HG02973 (cell line): ENCODE results near the gene CHID1.

Source experiments
- ATAC-seq: cut with Tn5 transposase; IDR thresholded peaks from one replicate; pipeline ENCODE4 v1.9.1; 2021; ENCODE audit warnings: moderate library complexity; ENCODE audit not compliant: unreplicated experiment

The CHID1 gene

GRCh38 chr11:910044-910588, 494 bp downstream of the CHID1 start:
- no peak for ATAC-seq

- no peak for ATAC-seq
These were observed 1.2 kb downstream of the CHID1 start for GRCh38 chr11:909406-909805.

- no peak for ATAC-seq
These were observed 2.3 kb downstream of the CHID1 start for GRCh38 chr11:908273-908672.

- no peak for ATAC-seq
These were observed 2.9 kb downstream of the CHID1 start for GRCh38 chr11:907668-908067.

GRCh38 chr11:905952-906351, 4.7 kb downstream of the CHID1 start:
- ATAC-seq, result no peak

- no peak for ATAC-seq
These were observed 6.2 kb downstream of the CHID1 start for GRCh38 chr11:904380-904779.

DNA sequence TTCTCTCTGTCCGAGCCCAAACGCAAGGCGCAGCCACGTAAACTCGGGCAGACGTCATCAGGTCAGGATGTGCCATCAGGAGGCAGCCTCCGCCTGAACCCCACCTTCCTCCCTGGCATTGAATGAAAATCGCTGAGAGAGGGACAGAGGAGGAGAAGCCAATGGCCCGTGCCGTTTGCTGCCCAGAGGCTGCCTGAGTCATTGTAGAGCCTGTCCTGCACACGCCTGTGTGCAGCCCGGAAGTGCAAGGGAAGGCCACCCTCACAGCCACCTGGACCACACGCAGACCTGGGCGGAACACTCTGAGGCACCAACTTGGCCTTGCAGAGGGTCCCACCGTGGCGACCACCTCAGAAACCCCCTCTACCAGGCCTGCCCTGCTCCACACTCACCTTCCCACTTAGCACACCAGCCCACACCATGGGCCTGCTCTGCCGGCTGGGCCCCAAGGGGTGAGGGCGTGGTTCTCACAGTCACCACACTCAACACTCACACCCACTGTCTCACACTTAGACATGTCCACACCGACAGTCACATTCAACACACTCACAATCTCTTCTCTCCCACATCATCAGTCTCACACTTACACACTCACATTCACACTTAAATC, 9.1 kb downstream of the CHID1 start:
- no peak for ATAC-seq

DNA sequence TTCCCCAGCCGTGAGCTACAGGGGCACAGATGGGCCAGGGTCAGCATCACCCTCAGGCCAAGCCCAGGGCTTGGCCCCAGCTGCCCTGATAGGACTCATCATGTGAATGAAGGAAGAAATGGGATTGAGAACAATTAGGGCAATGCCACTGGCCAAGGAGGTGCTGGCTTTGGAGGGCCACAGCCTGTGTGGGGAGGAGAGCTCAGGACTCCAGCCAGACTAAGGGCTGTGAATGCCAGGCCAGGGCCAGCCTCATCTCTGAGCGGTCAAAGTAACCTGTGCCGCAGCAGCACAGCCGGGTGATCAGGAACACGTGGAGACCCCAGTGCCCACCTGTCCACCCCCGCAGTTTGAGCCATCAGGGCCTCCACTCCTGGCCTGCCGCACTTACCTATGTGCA, 10.1 kb downstream of the CHID1 start:
- ATAC-seq, result no peak

GRCh38 chr11:899724-900123, 10.9 kb downstream of the CHID1 start:
- ATAC-seq, result no peak

DNA sequence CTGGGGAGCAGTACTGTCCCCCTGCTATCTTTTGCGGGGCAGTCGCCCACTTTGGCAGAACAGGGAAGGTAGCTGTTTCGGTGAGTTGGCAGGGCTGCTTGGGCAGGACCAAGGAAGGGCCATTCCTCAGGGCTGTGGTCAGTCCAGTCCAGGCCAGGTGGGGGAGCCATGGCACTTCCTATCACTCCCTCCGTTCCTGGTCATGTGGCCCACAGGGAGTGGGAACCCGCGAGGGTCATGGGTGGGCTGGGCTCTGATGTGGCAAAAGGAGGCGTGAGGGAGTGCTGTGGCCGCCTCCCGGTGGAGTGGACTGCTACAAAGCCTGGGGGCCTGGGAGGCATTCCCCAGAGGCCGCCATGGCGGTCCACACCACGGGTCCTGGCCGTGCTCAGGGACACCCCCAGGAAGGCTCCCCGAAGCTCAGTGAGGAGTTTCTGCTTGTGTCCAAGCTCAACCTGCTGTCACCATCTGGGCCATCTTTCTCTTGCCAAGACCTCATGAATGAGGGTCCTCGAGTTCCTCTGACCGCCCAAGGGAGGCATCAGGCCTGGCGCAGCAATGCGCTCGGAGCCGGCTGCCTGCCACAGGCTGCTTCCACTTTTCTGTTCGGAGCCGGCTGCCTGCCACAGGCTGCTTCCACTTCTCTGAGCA, 11.9 kb downstream of the CHID1 start:
- no peak for ATAC-seq

- no peak for ATAC-seq
These were observed 12.5 kb downstream of the CHID1 start for GRCh38 chr11:898143-898511.

DNA sequence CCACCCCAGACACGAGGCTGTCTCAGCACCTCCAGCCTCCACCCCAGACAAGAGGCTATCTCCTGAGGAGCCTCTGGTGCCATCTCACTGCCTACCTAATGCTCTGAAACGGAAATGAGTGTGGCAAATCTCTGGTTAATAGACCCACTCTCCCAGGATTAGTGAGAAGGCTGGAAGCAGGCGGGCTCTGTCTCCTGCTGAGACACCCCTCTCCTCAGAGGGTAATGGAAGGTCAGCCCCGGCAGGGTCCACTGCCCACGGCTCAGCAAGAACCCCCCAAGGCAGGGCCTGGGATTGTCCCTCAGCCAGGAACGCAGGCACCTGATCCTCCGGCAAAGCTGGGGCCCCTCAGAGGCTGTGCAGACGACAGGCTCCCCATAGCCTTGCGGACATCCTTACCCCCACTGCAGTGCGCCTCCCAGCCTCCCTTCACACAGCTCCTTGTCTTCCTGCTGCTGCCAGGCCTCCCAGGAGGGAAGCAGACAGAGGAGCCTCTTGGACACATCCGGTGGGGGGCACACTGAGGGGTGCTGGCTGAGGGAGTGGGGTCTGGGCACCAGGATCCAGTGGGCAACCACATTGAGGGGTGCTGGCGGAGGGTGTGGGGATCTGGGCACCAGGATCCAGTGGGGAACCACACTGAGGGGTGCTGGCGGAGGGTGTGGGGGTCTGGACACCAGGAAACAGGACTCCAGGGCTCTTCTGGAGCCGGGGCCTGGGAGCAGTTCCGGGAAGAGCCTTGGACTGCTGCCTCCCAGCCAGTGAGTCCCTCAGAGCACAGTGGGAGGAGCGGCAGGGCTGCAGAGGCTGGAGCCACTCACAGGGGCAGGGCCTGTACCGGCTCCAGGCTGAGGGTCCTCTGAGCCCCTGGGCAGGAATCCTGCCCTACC, 13.1 kb downstream of the CHID1 start:
- no peak for ATAC-seq

DNA sequence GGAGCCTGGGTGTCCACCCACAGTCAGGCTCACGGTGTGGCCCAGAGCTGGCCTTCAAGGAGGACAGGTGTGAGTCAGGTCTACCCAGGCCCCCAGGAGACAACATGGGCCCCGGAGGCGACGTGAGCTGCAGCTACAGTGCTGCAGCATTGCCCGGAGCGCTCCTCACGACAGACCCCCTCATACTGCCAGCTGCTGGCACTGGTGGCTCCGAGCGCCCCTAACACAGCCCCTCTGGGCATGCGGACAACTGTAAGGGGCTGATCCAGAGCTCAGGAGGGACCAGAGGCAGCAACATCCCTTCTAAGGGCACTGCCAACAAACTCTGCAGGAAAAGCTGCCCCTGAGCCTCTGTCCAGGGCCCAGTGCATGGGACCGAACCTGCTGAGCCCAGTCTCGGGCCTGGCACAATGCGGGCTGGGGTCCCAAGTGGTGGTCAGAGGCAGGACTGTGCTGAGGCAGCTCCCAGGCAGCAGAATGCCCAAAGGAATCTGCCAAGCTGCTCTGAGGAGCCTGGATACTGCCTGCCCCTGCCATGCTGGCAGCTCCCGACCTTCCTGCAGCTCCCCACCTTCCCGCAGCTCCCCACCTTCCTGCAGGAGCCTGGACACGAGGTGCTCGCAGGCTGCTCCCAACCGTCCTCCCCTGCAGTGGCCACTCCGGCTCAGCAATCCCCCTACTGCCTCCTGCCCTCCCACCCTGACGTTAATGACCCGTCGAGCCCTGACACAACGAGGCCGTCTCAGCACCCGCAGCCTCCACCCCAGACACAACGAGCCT, 15.1 kb downstream of the CHID1 start:
- no peak for ATAC-seq

DNA sequence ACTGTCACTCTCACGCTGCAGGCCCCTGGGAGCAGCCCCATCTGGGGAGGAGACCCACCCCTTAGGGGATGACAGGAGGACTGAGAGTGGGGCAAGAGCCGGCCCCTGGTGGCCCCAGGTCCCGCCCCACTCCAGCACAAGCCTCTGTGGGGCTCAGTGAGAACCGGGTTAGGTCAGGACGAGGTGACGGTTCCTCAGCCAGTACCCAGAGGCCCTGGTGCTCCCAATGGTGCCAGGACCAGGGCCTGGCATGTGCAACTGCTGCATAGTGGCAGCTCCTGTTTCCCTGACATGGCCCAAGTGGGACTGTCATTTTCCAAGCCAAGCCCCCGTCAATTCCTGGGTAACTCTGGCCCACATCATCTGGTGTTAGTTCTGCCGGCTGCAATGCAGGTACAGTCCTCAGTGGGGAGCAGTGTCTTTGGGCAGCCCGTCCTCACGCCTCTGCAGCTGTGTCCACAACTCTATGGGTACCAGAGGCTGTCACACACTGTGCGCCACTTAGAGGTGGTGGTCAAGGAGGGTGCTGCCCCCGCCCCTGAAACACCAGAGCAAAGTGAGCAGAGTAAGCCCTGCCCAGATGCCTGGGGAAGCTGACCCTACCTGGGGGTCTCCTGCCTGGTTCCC, 15.9 kb downstream of the CHID1 start:
- ATAC-seq, result no peak

DNA sequence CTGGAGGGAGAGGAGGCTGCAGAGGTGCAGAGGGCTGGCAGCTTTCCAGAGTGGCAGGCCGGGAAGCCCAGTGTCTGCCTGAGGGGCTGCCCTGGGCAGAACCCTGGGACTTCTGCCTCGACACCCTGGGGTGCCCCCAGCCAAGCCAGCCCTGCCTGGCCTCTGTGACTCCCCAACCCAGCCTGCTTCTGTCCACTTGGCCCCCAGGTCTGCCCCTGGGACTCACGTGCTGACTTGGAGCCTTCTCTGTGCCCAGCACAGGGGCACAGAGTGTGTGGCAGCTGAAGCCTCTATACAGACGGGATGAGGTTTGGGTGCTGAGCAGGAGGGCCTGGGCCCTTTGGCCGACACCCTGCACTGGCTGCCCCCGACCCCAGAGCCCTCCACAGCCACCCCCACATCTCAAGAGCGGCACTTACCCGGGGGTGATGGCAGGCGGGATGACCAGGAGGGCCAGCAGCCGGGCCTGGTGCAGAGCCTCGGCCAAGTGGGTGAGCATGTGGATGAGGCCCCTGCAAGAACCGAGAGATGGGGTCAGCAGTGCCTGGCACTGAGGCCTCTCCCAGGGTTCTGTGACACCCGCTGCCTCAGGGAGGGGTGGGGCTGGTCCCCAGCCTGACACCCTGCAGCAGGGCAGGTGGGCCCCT, 17.5 kb downstream of the CHID1 start:
- ATAC-seq, result no peak

GRCh38 chr11:890794-891540, 19.6 kb downstream of the CHID1 start:
- no peak for ATAC-seq

- no peak for ATAC-seq
These were observed 20.7 kb downstream of the CHID1 start for GRCh38 chr11:889687-890475.

DNA sequence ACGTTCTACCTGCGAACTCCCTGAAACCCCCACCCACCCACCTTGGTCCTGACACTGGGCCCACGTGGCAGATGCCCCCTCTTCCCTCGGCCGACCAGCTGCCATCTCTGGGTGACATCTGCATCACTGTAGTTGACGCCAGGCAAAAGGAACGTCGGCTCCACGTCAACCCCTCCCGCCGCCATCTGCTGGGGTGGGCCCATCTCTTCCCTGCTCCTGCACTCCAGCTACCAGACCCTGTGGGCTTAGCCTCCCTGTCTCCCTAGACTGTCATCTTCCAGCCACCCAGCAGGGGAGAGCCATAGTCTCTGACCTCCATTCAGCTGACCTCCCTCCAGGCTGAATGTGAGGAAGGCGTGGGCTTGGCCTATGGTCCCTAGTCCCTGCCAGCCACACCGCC, 21.4 kb downstream of the CHID1 start:
- ATAC-seq, result no peak
